Astrocyte of the cerebellum (primary cell): ENCODE results near the gene PCNT.

Source experiments
- DNase-seq: peaks from one replicate; pipeline ENCODE4 v3.0.0-alpha.2; 2011; ENCODE audit warnings: low read depth
- H3K4me3 ChIP-seq: 2 replicates; pipeline ENCODE4 v1.5.1; 2011; ENCODE audit warnings: mild to moderate bottlenecking, low read depth, low read length, moderate library complexity
- in situ Hi-C: cut with HindIII; loops from 2 replicates; pipeline ENCODE4 v1.10.0; 2017; ENCODE audit warnings: low sequenced_read_pairs
- TF ChIP-seq, protein P1 (sequence below): IDR thresholded peaks from 2 replicates; pipeline ENCODE4 v1.5.1; 2012; ENCODE audit warnings: low read length, low read depth, moderate library complexity, mild to moderate bottlenecking; ENCODE audit errors: missing control alignments

Gene PCNT

DNA sequence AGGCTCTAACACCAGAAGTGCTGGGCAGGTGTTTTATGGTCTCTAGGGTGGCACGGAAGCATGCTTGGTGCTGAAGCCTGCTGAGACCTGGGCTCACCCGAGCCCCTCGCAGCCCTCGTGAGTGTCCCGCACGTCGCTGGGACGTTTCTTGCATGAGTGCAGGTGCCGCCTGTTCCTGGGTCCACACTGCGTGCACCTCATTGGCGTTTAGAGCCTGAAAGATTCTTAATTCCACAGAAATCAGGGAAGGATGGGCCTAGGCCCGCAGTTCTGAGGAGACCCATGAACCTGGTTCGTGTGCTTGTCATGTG, 91.0 kb downstream of the PCNT start:
- H3K4me3 ChIP-seq, result no peak overlapping the region
- TF ChIP-seq, protein P1, sequence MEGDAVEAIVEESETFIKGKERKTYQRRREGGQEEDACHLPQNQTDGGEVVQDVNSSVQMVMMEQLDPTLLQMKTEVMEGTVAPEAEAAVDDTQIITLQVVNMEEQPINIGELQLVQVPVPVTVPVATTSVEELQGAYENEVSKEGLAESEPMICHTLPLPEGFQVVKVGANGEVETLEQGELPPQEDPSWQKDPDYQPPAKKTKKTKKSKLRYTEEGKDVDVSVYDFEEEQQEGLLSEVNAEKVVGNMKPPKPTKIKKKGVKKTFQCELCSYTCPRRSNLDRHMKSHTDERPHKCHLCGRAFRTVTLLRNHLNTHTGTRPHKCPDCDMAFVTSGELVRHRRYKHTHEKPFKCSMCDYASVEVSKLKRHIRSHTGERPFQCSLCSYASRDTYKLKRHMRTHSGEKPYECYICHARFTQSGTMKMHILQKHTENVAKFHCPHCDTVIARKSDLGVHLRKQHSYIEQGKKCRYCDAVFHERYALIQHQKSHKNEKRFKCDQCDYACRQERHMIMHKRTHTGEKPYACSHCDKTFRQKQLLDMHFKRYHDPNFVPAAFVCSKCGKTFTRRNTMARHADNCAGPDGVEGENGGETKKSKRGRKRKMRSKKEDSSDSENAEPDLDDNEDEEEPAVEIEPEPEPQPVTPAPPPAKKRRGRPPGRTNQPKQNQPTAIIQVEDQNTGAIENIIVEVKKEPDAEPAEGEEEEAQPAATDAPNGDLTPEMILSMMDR, result no peak
- no peak for DNase-seq
- in situ Hi-C loops, result no loop called here

DNA sequence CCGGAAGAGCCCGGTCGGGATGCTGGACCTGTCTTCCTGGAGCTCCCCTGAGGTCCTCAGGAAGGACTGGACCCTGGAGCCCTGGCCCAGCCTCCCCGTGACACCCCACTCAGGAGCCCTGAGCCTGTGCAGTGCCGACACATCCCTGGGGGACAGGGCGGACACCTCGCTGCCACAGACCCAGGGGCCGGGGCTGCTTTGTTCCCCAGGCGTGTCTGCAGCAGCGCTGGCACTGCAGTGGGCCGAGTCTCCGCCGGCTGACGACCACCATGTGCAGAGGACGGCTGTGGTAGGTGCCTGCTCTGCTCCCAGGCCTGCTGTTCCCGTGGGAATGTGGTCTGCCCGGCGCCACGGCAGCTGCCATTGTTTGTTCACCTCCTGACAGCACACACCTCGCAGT, 92.6 kb downstream of the PCNT start:
- no peak overlapping the region for H3K4me3 ChIP-seq
- DNase-seq, result no peak
- TF ChIP-seq, protein P1, result no peak
- in situ Hi-C loops, result no loop called here

DNA sequence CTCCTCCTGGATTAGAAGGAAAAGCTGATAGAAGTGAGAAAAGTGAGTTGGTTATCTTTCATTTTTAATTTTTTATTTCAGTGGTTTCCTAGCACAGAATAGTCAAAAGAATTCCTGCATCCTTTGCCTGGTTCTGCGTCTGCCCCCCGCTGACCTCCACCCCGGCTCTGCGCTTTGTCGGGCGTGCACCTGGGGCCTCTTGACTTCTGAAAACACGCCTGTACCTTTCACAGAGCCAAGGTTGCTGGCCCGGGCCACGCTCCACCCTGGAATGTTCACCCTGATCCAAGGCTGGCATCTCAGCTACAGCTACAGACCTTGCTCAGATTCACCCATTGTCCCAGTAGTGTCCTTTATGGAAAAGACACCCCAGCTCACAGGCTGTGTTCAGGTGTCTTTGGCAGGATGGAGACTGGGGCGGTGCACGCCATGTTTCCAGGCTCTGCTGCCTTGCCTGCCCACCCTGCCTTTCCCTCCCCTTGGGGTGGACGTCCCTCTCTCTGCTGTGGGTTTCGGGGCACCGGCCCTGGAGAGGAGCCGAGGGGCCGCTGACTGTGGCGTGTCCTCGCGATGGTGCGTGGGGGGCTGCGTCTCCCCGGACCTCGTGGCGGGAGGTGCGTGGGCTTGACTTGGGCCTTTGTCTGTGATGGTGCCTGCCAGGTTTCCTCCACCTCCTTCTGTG, 94.5 kb downstream of the PCNT start:
- H3K4me3 ChIP-seq, result no peak overlapping the region
- TF ChIP-seq, protein P1, result no peak
- in situ Hi-C loops, result no loop called here
- no peak for DNase-seq

DNA sequence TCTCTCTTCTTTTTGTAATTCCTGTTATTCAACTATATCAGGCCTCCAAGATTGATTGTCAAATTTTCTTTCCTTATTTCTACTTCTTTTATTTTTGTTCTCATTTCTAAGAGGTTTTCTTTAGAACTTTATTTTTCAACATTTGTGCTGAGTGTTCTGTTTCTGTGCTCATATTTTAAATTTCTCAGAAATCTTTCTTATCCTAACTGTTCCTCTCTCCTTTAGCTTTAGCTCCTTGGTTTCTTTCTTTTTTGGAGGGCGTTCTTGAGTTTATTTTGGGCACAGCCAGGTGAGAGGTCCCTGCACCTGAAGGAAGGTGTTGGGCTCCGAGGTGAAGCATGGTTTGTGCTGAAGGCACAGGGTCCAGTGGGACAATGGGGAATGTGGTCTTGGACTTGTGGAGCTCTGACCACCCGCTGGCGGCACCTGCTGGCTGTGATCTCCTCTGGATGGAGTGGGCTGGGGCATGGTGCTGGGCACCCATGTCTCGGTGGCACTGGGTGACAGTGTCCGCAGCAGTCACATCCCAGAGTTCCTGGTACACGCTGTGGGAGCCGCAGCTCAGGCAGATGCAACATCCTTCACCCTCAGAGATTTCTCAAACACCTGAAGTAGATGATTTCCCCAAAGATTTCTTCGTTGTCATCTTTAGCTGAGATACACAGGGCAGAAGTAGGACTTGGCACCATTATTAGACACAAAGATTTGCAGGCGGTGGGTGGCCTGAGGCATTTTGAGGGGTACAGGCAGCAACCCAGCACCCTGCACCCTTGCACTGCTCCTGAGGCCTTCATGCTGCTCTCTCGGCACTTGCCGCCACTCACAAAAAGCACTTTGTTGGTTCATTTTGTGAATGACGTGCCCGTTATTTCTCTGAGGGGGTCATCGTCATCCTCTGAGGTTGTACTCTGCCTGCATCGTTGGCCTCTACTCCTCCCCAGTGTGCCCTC, 96.6 kb downstream of the PCNT start:
- no peak overlapping the region for H3K4me3 ChIP-seq
- TF ChIP-seq, protein P1, result no peak
- DNase-seq, result no peak
- in situ Hi-C loops, result no loop called here

DNA sequence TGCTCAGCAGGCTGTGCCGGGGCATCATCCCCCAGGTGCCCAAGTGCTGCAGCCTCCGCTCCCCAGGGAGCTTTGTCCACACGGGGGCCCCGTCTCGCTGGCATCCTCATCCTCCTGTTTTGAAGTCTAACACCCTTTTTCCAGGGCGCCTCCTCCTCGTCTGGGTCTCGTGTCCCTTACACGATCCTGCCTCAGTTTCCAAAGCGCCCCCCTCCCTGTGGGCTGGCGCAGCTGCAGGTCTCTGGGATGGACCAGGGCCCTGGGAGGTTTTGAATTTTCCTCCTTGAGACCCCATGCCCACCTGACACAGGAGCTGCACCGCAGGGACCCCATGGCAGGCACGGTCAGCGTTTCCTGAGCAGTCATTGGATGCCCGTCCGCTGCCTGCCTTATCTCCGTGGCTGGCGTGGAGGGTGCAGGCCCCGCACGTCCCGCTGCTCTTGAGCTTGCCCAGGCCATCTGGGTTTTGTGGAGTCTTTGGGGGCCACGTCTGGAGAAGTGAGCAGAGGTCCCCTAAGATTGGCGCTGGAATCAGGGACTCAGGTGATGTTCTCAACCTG, 97.3 kb downstream of the PCNT start:
- DNase-seq, result no peak
- TF ChIP-seq, protein P1, result no peak
- in situ Hi-C loops, result no loop called here
- H3K4me3 ChIP-seq, result no peak overlapping the region

DNA sequence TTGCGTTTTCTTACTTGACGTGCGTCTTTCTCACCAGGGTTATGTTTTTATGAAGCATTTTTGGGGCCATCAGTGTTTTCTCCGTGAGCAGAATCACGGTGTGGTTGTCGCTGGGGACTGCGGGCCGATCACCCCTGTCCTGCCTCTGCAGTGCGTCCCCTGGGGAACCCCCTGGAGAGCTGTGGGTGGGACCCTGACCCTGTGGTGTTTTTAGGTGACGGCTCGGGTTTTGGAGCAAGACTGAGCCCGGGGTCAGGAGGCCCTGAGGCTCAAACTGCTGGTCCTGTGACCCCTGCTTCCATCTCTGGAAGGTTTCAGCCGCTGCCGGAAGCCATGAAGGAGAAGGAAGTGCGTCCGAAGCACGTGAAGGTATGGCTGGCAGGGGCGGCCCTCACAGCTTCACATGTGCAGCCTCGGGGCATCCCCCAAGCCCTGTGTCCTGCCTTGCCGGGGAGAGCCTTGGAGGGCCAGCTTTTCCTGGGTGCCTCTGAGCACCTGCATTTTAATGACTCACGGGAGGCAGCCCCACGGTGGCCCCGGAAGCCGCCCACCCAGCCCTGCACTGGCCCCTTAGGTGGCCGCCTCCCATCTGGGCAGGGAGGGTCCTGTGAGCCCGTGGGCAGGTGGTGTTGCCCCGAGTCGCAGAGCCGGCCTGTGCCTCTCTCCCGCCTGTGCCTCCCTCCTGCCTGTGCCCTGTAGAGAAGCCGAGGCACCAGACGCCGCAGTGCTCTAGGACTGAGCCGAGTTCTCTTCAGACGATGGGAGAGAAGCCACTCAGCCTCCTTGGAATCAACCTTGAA, 98.0 kb downstream of the PCNT start:
- H3K4me3 ChIP-seq, result no peak overlapping the region
- no peak for DNase-seq
- TF ChIP-seq, protein P1, result no peak
- in situ Hi-C loops, result no loop called here
